ENCODE data around the gene TP53TG5.

Gene TP53TG5

DNA sequence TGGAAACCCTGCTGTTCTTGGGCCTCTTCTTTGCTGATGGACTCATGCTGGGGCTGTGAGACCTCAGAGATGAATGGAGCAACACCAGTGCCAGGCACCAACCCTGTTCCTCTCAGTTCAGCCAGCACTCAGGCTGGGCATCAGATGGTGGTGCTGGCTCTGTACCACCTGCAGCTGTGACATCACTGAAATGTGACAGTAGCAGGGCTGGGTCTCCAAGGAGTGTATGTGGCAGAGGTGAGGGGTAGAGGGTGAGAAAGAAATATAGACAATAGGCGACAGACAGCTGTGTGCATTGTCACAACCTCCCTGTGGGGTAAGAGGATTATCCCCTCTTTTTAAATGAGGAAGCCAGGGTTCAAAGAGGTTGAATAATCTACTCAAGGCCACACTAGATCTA, at the start of gene TP53TG5:
Gene TP53TG5, minus strand, starts transcription at position 135 of the 400 bp plus-strand sequence. Its CDS starts 89 bp downstream, at position 46.
- no peak for DNase-seq (ENCODE audit: low spot score)

DNA sequence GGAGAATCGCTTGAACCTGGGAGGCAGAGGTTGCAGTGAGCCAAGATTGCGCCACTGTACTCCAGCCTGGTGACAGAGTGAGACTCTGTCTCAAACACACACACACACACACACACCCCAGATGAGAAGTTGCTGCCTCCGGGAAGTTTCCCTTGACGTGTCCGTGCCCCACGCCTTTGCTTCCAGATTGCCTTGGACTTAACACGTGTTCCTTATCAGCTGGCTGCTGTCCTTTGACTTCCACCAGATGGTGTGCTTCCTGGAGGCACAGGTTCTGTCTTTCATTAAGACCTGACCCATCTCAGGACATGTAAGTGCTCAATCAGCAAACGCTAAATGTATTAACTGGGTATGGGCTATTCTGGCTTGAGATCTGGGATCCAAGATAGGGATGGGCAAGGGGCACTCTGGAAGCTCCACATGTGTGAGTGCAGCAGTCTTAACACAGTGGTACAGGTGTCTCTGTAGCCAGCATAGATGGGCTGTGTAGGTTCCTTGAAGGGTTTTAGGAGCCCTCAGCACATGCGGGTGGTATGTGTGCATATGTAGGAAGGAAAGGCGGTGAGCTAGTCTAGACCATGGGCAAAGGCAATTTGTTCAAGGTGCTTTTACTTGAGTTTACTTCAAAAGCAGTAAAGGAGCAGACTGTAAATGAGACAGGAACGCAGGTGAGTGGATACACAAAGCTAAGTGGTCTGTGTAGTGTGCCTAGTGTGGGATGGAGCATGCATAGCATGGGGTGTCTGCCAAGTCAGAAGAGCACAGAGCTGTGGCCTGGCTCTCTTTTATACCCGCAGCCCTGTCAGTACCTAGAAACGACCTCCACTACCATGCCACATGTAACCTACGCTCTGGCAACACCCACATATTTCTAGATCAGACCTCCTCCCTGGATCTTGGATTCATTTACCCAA, 49.4 kb upstream of the TP53TG5 start:
- no peak for DNase-seq (ENCODE audit: low spot score)

DNA sequence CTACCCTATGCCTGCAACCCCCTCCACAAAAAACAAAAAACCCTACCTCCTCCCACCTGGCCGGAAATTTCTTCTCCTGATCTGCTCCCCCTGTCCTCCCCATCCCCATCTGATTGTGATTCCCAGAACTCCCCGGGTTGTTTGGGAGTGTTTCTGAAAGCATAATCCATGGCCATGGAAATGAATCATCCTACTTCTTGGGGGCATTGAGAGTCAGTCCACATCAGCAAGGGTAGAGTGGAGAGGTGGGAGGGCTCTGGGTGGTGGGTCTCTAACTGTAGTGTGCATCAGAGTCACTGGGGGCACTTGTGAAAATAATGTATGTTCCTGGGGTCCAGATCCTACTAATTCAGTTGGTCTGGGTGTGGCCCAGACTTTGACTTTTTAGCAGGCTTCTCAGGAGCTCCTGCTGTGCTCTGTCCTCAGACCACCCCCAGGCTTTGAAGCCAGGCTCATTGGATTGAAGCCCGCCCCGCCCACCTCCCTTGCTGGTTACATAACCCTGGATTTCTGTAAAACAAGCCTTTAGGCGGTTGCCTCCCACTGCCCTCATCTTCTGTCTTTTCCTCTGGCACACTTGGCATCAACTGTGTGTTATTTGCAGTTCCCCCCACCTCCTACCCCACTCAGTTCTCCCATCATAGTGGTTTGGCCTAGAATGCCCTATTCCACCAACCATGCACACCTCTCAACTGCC, 48.3 kb upstream of the TP53TG5 start:
- DNase-seq (ENCODE audit: low spot score), result no peak

DNA sequence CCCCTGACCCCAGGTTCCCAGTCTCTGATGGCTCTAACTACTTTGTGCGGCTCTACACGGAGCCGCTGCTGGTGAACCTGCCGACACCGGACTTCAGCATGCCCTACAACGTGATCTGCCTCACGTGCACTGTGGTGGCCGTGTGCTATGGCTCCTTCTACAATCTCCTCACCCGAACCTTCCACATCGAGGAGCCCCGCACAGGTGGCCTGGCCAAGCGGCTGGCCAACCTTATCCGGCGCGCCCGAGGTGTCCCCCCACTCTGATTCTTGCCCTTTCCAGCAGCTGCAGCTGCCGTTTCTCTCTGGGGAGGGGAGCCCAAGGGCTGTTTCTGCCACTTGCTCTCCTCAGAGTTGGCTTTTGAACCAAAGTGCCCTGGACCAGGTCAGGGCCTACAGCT, 47.4 kb upstream of the TP53TG5 start:
- DNase-seq (ENCODE audit: low spot score), result no peak

DNA sequence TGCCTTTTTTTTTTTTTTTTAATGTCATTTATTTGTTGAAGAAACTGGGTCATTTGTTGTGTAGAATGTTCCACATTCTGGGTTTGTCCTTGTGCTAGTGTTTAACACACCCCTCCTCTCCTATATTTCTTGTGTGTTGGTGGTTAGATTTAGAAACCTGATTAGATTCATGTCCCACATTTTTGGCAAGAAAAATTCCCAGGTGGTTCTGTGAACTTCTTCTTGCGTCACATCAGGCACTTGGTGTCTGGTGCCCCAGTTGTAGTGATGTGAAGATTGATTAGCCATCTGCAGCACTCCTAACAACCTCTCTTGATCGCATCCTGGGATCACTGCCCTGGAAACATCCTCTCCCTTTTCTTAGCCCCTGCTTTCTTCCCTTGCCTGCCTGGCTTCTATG, 45.6 kb upstream of the TP53TG5 start:
- no peak for DNase-seq (ENCODE audit: low spot score)

DNA sequence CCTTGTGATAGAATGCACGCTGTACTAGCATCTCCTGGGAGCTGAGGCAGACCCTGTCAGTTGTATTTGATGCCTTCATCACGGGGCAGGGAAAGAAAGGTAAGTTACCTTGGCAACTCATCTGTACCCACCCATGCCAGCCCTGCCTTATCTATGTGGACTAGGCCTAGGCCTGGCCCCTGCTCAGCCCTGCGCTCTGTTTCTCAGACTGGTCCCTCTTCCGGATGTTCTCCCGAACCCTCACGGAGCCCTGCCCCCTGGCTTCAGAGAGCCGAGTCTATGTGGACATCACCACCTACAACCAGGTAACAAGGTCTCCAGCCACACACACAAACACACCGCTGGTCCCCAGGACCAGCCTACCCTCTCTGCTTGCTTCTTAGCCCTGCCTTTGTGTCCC, 42.0 kb upstream of the TP53TG5 start:
- no peak for DNase-seq (ENCODE audit: low spot score)

DNA sequence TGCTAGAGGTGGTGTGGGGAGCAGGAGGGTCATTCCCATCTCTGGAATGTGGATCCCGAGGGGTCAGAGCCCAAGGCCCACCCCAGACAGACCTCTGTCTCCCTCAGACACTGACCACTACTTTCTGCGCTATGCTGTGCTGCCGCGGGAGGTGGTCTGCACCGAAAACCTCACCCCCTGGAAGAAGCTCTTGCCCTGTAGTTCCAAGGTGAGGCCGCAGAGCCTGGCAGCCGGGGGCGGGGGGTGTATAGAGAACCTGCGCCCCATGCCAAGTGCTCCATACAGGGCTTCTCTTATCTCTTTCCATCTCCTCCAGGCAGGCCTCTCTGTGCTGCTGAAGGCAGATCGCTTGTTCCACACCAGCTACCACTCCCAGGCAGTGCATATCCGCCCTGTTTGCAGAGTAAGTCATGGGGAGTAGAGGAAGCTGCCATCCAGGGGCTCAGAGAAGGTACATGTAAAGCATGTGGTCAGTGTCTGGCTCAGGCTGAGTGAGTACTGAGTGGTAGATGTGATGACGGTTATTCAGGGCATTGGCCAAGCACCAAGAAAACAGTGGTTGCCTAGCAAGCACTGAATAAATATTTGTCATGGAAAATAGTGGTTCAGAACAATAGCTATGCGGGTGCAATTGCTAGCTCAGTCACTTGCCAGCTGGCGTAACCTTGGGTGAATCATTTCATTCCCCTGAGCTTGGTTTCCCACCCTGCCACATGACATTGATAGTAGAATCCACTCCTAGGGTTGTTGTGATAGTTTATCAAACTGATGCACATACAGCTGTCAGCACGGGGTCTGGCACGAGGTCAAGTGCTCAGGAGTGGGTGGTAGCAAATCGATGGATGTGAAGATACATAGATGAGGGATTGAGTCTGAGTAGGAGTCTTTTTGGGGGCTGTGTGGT, 41.3 kb upstream of the TP53TG5 start:
- peak; percentile 70 for DNase-seq (ENCODE audit: low spot score)

DNA sequence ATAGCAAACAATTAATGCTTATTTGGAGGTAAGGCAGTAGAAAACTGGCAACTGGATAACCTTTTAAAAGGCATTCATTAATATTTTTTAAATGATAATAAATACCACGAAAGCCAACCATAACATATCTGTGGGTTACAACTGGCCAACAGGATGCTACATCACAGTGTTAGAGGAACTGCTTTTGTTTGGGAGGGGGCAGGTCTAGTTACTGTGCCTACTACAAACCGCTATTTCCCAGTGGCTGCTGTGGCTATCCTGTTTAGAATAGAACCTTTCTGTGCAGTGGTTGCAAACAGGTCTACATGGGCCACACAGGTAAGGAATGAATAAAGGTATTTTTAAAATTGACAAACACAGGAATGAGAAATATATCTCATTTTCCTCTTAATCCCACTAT, 38.8 kb upstream of the TP53TG5 start:
- DNase-seq (ENCODE audit: low spot score), result no peak

DNA sequence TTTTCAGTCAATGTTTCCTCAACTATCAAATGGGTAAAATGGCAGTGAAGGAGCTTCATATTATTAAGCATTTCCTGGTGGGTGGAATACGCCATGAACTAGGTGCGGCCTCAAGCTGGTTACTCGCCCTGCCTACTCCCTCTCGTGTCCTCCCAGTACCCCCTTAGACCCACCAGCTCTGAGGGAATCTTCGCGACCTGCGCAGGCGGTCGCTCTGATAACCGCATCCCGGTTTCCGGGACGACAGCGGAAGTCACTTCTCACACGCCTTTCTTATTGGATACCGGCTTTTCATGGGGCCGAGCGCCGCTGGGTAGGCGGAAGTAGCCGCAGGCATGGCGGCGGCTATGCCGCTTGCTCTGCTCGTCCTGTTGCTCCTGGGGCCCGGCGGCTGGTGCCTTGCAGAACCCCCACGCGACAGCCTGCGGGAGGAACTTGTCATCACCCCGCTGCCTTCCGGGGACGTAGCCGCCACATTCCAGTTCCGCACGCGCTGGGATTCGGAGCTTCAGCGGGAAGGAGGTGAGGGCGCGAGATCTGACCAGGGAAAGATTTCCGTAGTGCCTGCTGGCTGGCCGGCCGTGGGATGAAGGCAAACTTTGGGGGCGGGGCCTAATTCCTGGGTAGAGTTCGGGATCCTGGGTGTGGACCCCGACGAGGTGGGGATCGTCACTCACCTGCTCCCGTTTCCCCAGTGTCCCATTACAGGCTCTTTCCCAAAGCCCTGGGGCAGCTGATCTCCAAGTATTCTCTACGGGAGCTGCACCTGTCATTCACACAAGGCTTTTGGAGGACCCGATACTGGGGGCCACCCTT, 37.9 kb upstream of the TP53TG5 start, which contains the start of gene PIGT:
Gene PIGT, plus strand, starts transcription at position 320 of the 816 bp plus-strand sequence. Its CDS starts 16 bp downstream, at position 336.
- peak; percentile 83 for DNase-seq (ENCODE audit: low spot score)

DNA sequence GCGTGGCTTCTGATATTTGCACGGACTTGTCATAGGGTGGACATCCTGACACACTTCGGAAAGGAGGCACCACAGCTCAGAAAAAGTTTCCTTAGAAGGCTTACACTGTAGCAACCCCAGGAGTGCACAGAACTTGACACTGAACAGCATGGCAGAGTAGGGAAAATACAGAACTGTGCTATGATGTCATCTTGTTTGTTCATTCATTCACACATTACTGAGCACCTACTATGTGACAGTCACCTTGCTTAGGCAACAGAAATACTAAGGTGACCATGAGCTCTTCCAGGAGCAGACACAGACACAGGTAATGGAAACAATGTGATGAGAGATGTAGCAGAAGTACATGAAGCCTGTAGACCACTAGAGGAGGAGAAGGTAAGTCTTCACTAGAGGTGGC, 35.4 kb upstream of the TP53TG5 start:
- DNase-seq (ENCODE audit: low spot score), result no peak

DNA sequence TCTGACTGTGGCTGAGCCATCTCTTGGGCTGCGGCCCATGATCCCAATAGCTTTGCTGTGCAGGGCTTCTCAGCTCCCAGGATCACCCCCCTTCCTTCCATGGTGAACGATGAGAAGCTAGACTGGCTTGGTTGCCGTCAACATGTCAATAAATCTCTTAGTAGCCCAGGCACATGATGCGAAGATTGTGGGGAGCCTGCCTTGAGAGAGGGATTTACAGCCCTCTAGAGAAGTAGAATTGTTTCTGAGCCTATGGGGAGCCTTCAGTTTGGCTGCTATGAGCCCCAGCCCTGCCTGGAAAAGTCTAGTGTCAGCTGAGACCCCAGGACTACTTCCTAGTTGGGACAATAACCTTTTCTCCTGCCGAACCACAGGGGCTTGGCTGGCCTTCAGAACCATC, 34.5 kb upstream of the TP53TG5 start:
- no peak for DNase-seq (ENCODE audit: low spot score)

DNA sequence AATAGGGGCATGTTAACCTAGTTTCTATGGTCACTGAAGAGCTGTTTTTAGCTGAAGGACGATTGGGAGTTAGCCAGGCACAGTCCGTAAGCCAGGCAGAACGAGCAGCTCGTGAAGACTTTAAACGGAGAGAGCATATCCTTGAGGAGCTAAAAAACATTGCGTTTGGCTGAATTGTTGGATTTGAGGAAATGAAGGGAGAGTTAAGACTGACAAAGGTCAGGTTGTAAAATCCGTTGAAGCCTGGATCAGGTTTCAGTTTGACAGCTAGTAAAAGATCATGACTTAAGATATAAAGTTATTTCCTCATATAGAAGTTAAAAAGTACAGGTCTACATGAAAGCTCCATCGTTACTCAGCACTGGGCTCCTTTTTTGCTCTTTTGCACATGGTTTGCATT, 32.8 kb upstream of the TP53TG5 start:
- no peak for DNase-seq (ENCODE audit: low spot score)

DNA sequence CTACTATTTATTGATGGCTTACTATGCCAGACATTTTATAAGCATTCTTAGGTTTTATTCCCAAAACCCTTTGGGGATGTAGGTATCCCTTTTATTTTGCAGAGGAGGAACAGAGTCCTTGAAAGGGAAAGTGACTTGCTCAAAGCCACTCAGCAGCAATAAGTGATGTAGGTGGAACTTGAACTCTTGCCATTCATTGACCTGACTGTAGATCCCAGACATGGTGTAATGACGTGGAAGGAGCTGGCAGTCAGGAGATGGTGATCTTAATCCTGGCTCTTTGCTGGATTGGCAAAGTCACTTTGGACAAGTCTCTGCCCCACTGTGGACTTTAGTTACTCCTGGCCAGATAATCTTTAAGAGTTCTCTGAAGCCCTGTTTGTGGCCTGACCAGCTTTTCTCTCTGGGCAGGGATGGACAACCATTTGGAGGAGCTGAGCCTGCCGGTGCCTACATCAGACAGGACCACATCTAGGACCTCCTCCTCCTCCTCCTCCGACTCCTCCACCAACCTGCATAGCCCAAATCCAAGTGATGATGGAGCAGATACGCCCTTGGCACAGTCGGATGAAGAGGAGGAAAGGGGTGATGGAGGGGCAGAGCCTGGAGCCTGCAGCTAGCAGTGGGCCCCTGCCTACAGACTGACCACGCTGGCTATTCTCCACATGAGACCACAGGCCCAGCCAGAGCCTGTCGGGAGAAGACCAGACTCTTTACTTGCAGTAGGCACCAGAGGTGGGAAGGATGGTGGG, 31.6 kb upstream of the TP53TG5 start:
- DNase-seq (ENCODE audit: low spot score), result no peak

DNA sequence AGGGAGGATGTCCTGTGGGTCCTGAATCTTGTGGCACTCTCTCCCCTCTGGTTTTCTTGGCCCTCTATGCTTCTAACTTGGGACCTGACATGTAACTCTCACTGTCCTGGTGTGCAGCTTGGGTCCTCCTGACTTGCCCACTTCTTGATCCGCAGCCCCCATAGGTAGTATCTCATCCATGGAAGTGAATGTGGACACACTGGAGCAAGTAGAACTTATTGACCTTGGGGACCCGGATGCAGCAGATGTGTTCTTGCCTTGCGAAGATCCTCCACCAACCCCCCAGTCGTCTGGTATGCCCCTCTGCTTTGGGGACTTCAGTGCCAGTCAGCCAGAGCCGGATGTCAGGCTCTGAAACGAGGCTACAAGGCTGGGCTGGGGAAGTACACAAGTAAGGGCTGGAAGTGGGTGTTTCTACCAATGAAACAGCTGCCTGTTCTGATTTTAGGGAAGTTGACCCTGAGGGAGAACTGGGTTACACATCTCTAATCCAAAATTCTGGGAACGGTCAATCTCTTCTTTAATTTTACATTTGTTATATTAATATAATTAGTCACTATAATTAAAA, 30.6 kb upstream of the TP53TG5 start:
- DNase-seq (ENCODE audit: low spot score), result peak; percentile 38

DNA sequence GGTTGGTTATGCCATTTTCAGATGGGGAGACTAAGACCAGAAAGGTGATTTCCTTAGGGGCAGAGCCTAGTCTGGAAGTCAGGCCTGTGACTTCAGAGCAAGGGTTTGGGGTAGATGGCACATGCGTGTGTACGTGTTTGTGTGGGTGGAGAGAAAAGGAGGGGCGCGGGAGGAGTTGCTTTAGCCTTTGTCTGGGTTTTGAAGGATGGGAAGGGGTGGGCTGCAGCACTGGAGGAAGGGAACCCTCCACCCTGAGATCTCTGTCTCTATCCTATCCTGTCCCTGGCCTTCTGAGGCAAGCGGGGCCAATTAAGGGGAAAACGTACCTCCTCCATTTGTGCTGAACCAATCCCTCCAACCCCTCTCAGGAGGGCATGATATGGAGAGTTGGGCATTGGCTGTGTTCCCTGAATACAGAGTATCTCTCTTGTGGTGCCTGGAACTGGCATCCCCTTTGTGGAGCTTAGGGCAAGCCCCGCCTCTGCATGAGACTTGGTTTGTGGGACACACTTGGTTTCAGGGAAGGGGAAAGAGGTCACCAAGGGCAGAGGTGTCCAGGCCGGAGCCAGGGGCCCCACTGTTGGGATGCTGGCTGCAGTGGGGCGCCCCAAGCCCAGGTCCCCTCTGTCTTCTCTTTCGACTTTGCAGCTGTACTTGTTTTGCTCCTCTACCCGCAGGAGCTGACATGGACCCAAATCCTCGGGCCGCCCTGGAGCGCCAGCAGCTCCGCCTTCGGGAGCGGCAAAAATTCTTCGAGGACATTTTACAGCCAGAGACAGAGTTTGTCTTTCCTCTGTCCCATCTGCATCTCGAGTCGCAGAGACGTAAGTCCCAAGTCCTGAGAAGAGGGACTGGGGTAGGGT, 29.9 kb upstream of the TP53TG5 start, which contains the start of gene DBNDD2:
Gene DBNDD2, plus strand, starts transcription at position 507 of the 863 bp plus-strand sequence. Its CDS starts 179 bp downstream, at position 686.
- peak; percentile 13 for DNase-seq (ENCODE audit: low spot score)

DNA sequence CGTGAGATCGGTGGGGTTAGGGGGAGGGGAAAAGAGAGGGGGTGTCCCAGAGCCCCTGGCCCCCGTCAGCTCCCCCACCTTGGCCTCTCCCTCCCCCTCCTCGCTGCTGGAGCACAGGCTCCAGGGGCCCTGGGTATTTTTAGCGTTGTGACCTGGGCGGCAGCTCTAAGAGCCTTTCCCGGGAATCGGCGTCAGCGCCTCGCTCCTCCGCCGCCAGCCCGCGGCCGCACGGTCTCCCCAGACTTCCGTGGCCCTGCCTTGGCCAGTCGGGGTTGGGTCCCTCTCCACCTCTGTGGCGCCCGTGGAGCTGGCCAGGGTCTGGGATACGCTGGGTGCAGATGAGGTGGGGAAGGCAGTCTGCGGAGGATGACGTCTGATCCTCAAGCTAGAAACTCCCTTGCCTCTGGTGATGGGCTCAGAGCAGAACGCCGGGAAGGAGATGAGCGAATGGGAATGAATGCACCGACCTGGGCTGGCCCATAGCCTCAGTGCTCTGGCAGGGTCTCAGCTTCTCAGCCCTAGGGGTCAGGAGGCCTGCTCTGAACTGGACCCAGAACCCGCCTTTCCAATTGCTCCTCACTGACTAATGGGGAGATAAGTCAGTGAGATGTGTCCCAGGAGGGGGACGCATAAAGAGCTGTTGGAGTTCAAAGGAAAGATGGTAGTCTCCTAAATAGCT, 29.1 kb upstream of the TP53TG5 start:
- no peak for DNase-seq (ENCODE audit: low spot score)

DNA sequence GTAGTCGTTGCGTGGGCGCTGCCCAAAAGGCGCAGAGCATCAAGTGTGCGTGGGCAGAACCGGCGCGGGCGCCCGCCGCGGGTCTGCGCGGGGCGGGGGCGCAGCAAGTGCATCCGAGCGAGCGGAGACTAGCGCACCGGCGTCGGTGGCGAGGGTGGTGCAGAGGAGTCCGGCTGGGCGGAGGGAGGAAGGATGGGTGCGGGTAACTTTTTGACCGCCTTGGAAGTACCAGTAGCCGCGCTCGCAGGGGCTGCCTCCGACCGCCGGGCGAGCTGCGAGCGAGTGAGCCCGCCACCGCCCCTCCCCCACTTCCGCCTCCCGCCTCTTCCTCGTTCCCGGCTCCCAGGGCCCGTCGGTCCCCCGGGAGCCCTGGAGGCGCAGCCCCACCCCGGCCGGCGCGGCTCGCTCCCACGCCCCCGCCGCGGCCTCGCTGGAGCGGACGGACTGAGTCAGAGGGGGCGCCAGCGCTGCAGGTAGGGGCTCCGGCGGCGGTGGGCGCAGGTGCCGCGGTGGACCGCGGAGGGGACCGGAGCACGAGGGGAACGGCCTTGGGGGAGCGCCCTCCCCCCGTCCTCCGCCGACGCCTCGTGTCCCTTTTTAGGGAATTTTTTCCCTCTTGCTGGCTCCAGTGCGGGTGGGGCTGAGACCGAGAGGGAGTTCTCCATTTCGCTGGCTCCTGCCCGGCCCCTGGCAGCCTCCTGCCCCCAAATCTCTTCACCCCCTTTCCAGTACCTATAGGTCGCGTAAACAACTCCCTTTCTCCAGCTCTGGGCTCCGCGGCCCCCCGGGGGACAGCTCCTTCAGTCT, 28.3 kb upstream of the TP53TG5 start:
- peak; percentile 33 for DNase-seq (ENCODE audit: low spot score)

All from germinal center (tissue), 1 donor.